ENCODE results near the gene BCAS3. TPM values are rescaled to one million over a fixed set of nuclear protein-coding genes. Genes with fewer than 3 reads are reported as not detected.

Gene BCAS3
- total RNA-seq, 1 experiment from 2014 or later = 26.3 TPM

DNA sequence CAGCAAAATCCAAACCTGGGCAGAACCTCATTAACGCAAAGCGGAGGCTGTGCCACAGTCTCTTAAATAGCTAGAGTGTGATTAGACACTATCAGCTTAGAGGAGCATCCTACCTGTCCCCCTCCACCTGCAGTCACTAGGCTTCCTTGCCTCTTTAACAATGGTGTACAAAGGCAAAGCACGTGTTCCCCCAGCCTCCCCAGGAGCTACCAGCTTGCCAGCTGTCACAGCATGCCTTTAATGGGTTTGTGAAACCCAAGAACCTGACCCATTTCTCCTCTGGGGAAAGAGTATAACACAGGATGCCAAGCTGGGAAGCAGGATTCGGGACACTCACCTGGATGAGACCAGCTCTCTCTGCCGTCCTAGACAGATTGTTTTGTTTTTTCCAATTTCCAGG lies 684.7 kb downstream of the BCAS3 start:
- Histone ChIP-seq H3K4me3 (replicated peaks in 1 of 2; ENCODE audit: low read depth in 1 of 2, low read length in 2 of 2) (no peak overlapping the region), H3K36me3 (ENCODE audit: control insufficient read depth in 1 of 2, insufficient read depth in 2 of 2, low read length in 2 of 2) (no peaks in the 10 kb centered on the region), H3K27me3 (ENCODE audit: insufficient read depth, low read length) (peaks cover 15% of the 10 kb centered on the region; the same call in 1 of the 2 replicates), H3K4me2 (ENCODE audit: low read length) (no peak overlapping the region), H4K20me1 (ENCODE audit: insufficient read depth) (no peaks in the 10 kb centered on the region), H3K9me3 (ENCODE audit: control insufficient read depth in 1 of 2, insufficient read depth in 1 of 2, low read depth in 1 of 2, low read length in 2 of 2) (no peaks in the 10 kb centered on the region), H3K27ac (ENCODE audit: low read depth, low read length) (no peak overlapping the region), H3K4me1 (ENCODE audit: control insufficient read depth in 1 of 2, insufficient read depth in 2 of 2, low read length in 2 of 2) (no peaks in the 10 kb centered on the region; a peak in 1 of 4 replicates), H3K9ac (ENCODE audit: low read length) (no peak overlapping the region), H3K9me2 (ENCODE audit: insufficient read depth) (no peaks in the 10 kb centered on the region), H2AFZ (ENCODE audit: low read depth, low read length, poor library complexity, severe bottlenecking) (no peak overlapping the region), H3K79me2 (ENCODE audit: insufficient read depth, low read length) (no peaks in the 10 kb centered on the region)
- no peak for ATAC-seq
- ChIA-PET CTCF (interaction anchor here (1.3 kb wide), 1 partner anchor 642 kb away, joined by 4 read pairs; no protein-coding TSS in a partner anchor), POLR2A (no interaction called here), RAD21 (ENCODE audit: low non-redundant PET in 1 of 2, low total read pairs in 2 of 2, uncharacterized antibody in 2 of 2, unreplicated experiment in 2 of 2) (no interaction called here)
- BruUV-seq (replicated peaks) = no TSS peak
- no peak for DNase-seq (ENCODE audit: low read depth, low spot score)
- TF ChIP-seq RAD21 (IDR thresholded peaks at IDR 0.05; ENCODE audit: low read depth) (no peak), POLR2A (IDR thresholded peaks at IDR 0.05; ENCODE audit: borderline replicate concordance, extremely low read depth, insufficient read depth, insufficient read length) (no peak), JUND (IDR thresholded peaks at IDR 0.05) (no peak)
- TF ChIP-seq, protein P1, sequence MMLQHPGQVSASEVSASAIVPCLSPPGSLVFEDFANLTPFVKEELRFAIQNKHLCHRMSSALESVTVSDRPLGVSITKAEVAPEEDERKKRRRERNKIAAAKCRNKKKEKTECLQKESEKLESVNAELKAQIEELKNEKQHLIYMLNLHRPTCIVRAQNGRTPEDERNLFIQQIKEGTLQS (IDR thresholded peaks at IDR 0.05) = no peak
- TF ChIP-seq, protein P2, sequence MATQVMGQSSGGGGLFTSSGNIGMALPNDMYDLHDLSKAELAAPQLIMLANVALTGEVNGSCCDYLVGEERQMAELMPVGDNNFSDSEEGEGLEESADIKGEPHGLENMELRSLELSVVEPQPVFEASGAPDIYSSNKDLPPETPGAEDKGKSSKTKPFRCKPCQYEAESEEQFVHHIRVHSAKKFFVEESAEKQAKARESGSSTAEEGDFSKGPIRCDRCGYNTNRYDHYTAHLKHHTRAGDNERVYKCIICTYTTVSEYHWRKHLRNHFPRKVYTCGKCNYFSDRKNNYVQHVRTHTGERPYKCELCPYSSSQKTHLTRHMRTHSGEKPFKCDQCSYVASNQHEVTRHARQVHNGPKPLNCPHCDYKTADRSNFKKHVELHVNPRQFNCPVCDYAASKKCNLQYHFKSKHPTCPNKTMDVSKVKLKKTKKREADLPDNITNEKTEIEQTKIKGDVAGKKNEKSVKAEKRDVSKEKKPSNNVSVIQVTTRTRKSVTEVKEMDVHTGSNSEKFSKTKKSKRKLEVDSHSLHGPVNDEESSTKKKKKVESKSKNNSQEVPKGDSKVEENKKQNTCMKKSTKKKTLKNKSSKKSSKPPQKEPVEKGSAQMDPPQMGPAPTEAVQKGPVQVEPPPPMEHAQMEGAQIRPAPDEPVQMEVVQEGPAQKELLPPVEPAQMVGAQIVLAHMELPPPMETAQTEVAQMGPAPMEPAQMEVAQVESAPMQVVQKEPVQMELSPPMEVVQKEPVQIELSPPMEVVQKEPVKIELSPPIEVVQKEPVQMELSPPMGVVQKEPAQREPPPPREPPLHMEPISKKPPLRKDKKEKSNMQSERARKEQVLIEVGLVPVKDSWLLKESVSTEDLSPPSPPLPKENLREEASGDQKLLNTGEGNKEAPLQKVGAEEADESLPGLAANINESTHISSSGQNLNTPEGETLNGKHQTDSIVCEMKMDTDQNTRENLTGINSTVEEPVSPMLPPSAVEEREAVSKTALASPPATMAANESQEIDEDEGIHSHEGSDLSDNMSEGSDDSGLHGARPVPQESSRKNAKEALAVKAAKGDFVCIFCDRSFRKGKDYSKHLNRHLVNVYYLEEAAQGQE (IDR thresholded peaks at IDR 0.05; ENCODE audit: low read depth) = no peak
- intact Hi-C loops (cut with micrococcal nuclease) = no loop called here

Data from HCT116 (cell line).